ENCODE measurements around the gene SH2D6.
A peak's percentile ranks its signal among the peaks of the same experiment; 100 is the strongest.
"Not testable (repeated sequence)": the region's sequence is repeated elsewhere in the genome, so short reads cannot be mapped to it uniquely, and the experiment has no call there.

SH2D6 gene

GRCh38 chr2:85422072-85422457, 3.6 kb downstream of the SH2D6 start:
- no peak for DNase-seq

- DNase-seq = no peak
Observed at GRCh38 chr2:85423525-85423924, 5.0 kb downstream of the SH2D6 start.

GRCh38 chr2:85425588-85425987, 7.1 kb downstream of the SH2D6 start:
- no peak for DNase-seq

- DNase-seq = no peak
Observed at GRCh38 chr2:85427300-85427835, 8.9 kb downstream of the SH2D6 start.

GRCh38 chr2:85428343-85428881, 9.9 kb downstream of the SH2D6 start:
- DNase-seq = no peak

- DNase-seq = no peak
Observed at GRCh38 chr2:85429213-85429923, 10.9 kb downstream of the SH2D6 start.

GRCh38 chr2:85429924-85430289, 11.4 kb downstream of the SH2D6 start:
- no peak for DNase-seq

GRCh38 chr2:85430752-85431569, 12.4 kb downstream of the SH2D6 start:
- no peak for DNase-seq

GRCh38 chr2:85431570-85432205, 13.2 kb downstream of the SH2D6 start:
- no peak for DNase-seq

- DNase-seq = no peak
Observed at GRCh38 chr2:85433511-85434089, 15.1 kb downstream of the SH2D6 start.

GRCh38 chr2:85434696-85435095, 16.2 kb downstream of the SH2D6 start:
- DNase-seq = no peak

GRCh38 chr2:85435220-85435958, 16.9 kb downstream of the SH2D6 start:
- DNase-seq = no peak

- no peak for DNase-seq
Observed at GRCh38 chr2:85435981-85436835, 17.7 kb downstream of the SH2D6 start.

- no peak for DNase-seq
Observed at GRCh38 chr2:85436836-85437487, 18.4 kb downstream of the SH2D6 start.

- peak; percentile 56 to 82 (median 70) for DNase-seq
Observed at GRCh38 chr2:85437488-85438200, 19.1 kb downstream of the SH2D6 start.

- no peak for DNase-seq
Observed at GRCh38 chr2:85438201-85439024, 19.9 kb downstream of the SH2D6 start.

- DNase-seq = no peak
Observed at GRCh38 chr2:85439025-85439472, 20.5 kb downstream of the SH2D6 start.

- not testable (repeated sequence) for DNase-seq
Observed at GRCh38 chr2:85439569-85439968, 21.1 kb downstream of the SH2D6 start.

GRCh38 chr2:85439986-85440385, 21.5 kb downstream of the SH2D6 start:
- DNase-seq = no peak

All from stimulated activated naive CD4-positive, alpha-beta T cell (primary cell).